H9 (cell line): Measurements from ENCODE around the gene TTC21B. TPM values are rescaled to one million over a fixed set of nuclear protein-coding genes. Genes with fewer than 3 reads are reported as not detected.
A peak's percentile ranks its signal among the peaks of the same experiment; 100 is the strongest.

ENCODE experiments used
- DNase-seq: peaks from one replicate; pipeline ENCODE4 v3.0.0-alpha.2; 2017
- H2AFZ ChIP-seq: one replicate; pipeline ENCODE4 v1.6.1; 2013; ENCODE audit warnings: mild to moderate bottlenecking, low read length, control low read depth, moderate library complexity
- H2AK5ac ChIP-seq: 2 replicates; pipeline ENCODE4 v1.6.1; 2013; ENCODE audit warnings: low read length, control low read depth, mixed read lengths; ENCODE audit not compliant: insufficient read length
- H2BK120ac ChIP-seq: one replicate; pipeline ENCODE4 v1.6.1; 2013; ENCODE audit warnings: low read depth, mild to moderate bottlenecking, low read length, control low read depth, inconsistent platforms; ENCODE audit not compliant: poor library complexity, severe bottlenecking
- H2BK12ac ChIP-seq: 2 replicates; pipeline ENCODE4 v1.6.1; 2013; ENCODE audit warnings: low read length, control low read depth, mixed read lengths, low read depth; ENCODE audit not compliant: insufficient read length
- H2BK15ac ChIP-seq: 2 replicates; pipeline ENCODE4 v1.6.1; 2013; ENCODE audit warnings: low read depth, low read length, control low read depth
- H2BK20ac ChIP-seq: one replicate; pipeline ENCODE4 v1.6.1; 2013; ENCODE audit warnings: low read depth, mild to moderate bottlenecking, low read length, control low read depth, inconsistent platforms; ENCODE audit not compliant: poor library complexity, severe bottlenecking
- H2BK5ac ChIP-seq: 2 replicates; pipeline ENCODE4 v1.6.1; 2013; ENCODE audit warnings: low read length, control low read depth, mixed read lengths; ENCODE audit not compliant: insufficient read length
- H3K14ac ChIP-seq: 2 replicates; pipeline ENCODE4 v1.6.1; 2013; ENCODE audit warnings: low read length, control low read depth; ENCODE audit not compliant: insufficient read depth
- H3K18ac ChIP-seq: 2 replicates; pipeline ENCODE4 v1.6.1; 2013; ENCODE audit warnings: low read depth, mild to moderate bottlenecking, mixed read lengths, low read length, control low read depth; ENCODE audit not compliant: insufficient read length
- H3K23ac ChIP-seq: 2 replicates; pipeline ENCODE4 v1.6.1; 2013; ENCODE audit warnings: low read length, control low read depth, mixed read lengths, low read depth; ENCODE audit not compliant: insufficient read length
- H3K23me2 ChIP-seq: 2 replicates; pipeline ENCODE4 v1.6.1; 2013; ENCODE audit warnings: low read depth, mild to moderate bottlenecking, mixed read lengths, low read length, control low read depth; ENCODE audit not compliant: insufficient read length, poor library complexity, severe bottlenecking
- H3K27ac ChIP-seq: 2 replicates; pipeline ENCODE4 v1.5.1; 2013; ENCODE audit warnings: low read length, control low read depth, mixed read lengths, low read depth; ENCODE audit not compliant: insufficient read length
- H3K27me3 ChIP-seq: 2 replicates; pipeline ENCODE4 v1.6.1; 2013; ENCODE audit warnings: low read length, control low read depth, inconsistent platforms; ENCODE audit not compliant: insufficient read depth
- H3K4ac ChIP-seq: 2 replicates; pipeline ENCODE4 v1.6.1; 2013; ENCODE audit warnings: low read depth, mild to moderate bottlenecking, control low read depth, inconsistent platforms, low read length, moderate library complexity
- H3K4me1 ChIP-seq: 2 replicates; pipeline ENCODE4 v1.6.1; 2013; ENCODE audit warnings: low read length, control low read depth, inconsistent platforms; ENCODE audit not compliant: insufficient read depth
- H3K4me2 ChIP-seq: 2 replicates; pipeline ENCODE4 v1.6.1; 2013; ENCODE audit warnings: low read length, control low read depth, mixed read lengths; ENCODE audit not compliant: insufficient read length, insufficient read depth
- H3K56ac ChIP-seq: 2 replicates; pipeline ENCODE4 v1.6.1; 2013; ENCODE audit warnings: low read depth, mild to moderate bottlenecking, mixed read lengths, low read length, control low read depth; ENCODE audit not compliant: insufficient read length
- H3K79me1 ChIP-seq: 2 replicates; pipeline ENCODE4 v1.6.1; 2013; ENCODE audit warnings: low read depth, mild to moderate bottlenecking, moderate library complexity, low read length, control low read depth, inconsistent platforms; ENCODE audit not compliant: insufficient read depth, poor library complexity, severe bottlenecking
- H3K79me2 ChIP-seq: 2 replicates; pipeline ENCODE4 v1.6.1; 2013; ENCODE audit warnings: low read length, control low read depth, inconsistent platforms; ENCODE audit not compliant: insufficient read depth
- H3K9ac ChIP-seq: 2 replicates; pipeline ENCODE4 v1.6.1; 2013; ENCODE audit warnings: low read length, control low read depth, mixed read lengths; ENCODE audit not compliant: insufficient read length; ENCODE audit errors: extremely low read depth
- H3K9me3 ChIP-seq: one replicate; pipeline ENCODE4 v1.6.1; 2013; ENCODE audit warnings: low read depth, low read length, inconsistent platforms; ENCODE audit not compliant: control insufficient read depth
- H3T11ph ChIP-seq: one replicate; pipeline ENCODE4 v1.6.1; 2013; ENCODE audit warnings: mild to moderate bottlenecking, low read length, control low read depth, inconsistent platforms
- H4K20me1 ChIP-seq: one replicate; pipeline ENCODE4 v1.6.1; 2013; ENCODE audit not compliant: control insufficient read depth, insufficient read length, insufficient read depth
- H4K5ac ChIP-seq: 2 replicates; pipeline ENCODE4 v1.6.1; 2013; ENCODE audit warnings: low read depth, mild to moderate bottlenecking, mixed read lengths, low read length, control low read depth; ENCODE audit not compliant: insufficient read length
- H4K8ac ChIP-seq: replicated peaks from 2 replicates; pipeline ENCODE4 v1.6.1; 2013; ENCODE audit warnings: low read length, control low read depth, mixed read lengths, low read depth; ENCODE audit not compliant: insufficient read length
- H4K91ac ChIP-seq: 2 replicates; pipeline ENCODE4 v1.6.1; 2013; ENCODE audit warnings: low read depth, mild to moderate bottlenecking, moderate library complexity, mixed read lengths, low read length, control low read depth; ENCODE audit not compliant: insufficient read length
- H3K27ac Mint-ChIP-seq, 3 experiments: 2 replicates in 2 of 3; 3 replicates in 1 of 3; pipeline ENCODE4 v1.8.0; 2020 to 2021; ENCODE audit warnings: mixed read lengths in 3 of 3, mild to moderate bottlenecking in 1 of 3, moderate library complexity in 1 of 3
- H3K27me3 Mint-ChIP-seq: 2 replicates; pipeline ENCODE4 v1.8.0; 2021; ENCODE audit warnings: low read depth, mild to moderate bottlenecking, moderate library complexity, mixed read lengths
- H3K36me3 Mint-ChIP-seq, 3 experiments: 2 replicates in 2 of 3; 3 replicates in 1 of 3; pipeline ENCODE4 v1.8.0; 2020 to 2021; ENCODE audit warnings: low read depth in 3 of 3, mixed read lengths in 3 of 3; ENCODE audit not compliant: insufficient read depth in 1 of 3
- H3K4me1 Mint-ChIP-seq, 2 experiments: 2 replicates each; pipeline ENCODE4 v1.8.0; 2020; ENCODE audit warnings: mixed read lengths in 2 of 2
- H3K4me3 Mint-ChIP-seq, 2 experiments: 2 replicates in 1 of 2; 3 replicates in 1 of 2; pipeline ENCODE4 v1.8.0; 2020 to 2021; ENCODE audit warnings: mild to moderate bottlenecking in 2 of 2, mixed read lengths in 2 of 2, moderate library complexity in 1 of 2
- H3K9me3 Mint-ChIP-seq, 2 experiments: 2 replicates in 1 of 2; 3 replicates in 1 of 2; pipeline ENCODE4 v1.8.0; 2020; ENCODE audit warnings: mild to moderate bottlenecking in 2 of 2, mixed read lengths in 2 of 2, moderate library complexity in 1 of 2
- WGBS: extraction: QIAGEN DNeasy Blood & Tissue Kit; methylation state at CpG from one replicate; pipeline ENCODE4 v1.1.7; 2013; ENCODE audit warnings: missing lambda C conversion rate, low lambda C conversion rate, mixed read lengths; ENCODE audit not compliant: insufficient read length; ENCODE audit errors: extremely low coverage; 5-methylcytosine and 5-hydroxymethylcytosine counted together
- total RNA-seq: library from RNA; stranded (reverse); gene quantifications from 2 replicates; pipeline ENCODE4 v1.2.1, GENCODE V29; 2021
- TF ChIP-seq, protein P1 (sequence below): fragments of 200-600 bp; sonication (generic); conservative IDR thresholded peaks from 3 replicates; pipeline ENCODE4 v1.8.0; 2021; ENCODE audit warnings: antibody characterized with exemption, mild to moderate bottlenecking

Gene TTC21B
- total RNA-seq, 1 experiment from 2014 or later: 16.6 TPM

DNA sequence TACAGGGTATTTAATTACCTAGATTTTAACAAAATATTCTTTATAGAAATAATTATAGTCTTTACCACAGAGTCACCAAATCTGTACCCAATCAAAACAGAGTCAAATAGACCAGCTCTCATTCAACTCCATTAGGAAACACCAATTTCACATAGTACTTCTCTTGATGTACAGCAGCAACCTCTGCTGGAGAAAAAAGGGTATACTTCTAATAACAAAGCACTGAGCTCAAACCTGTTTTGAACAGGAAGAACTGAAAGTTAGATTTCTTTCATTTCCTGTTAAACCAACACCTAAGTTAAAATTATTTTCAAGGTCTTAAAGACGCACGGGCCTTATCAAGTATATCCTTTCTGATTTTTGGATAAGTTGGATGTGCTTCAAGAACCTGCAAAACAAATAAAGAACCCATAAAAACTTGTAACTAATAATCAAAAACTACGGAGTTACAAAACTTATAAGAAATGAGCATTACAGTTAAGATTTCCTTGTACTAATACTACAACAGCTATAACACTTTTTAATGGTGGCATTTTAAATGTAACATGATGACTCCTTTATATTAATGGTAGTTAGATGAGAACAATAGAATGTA is 79.0 kb downstream of the TTC21B start:
- H3K4me2 ChIP-seq: no peak overlapping the region
- H3K9ac ChIP-seq: no peak overlapping the region
- H2BK5ac ChIP-seq: no peak overlapping the region
- no peaks in the 10 kb centered on the region for H3K27me3 Mint-ChIP-seq
- no peak overlapping the region for H3K14ac ChIP-seq
- no peak overlapping the region for H2AK5ac ChIP-seq
- no peak overlapping the region for H3K27ac ChIP-seq
- H2AFZ ChIP-seq: no peak overlapping the region
- H3K9me3 ChIP-seq: no peaks in the 10 kb centered on the region
- no peak overlapping the region for H4K8ac ChIP-seq
- no peak overlapping the region for H4K91ac ChIP-seq
- no peak overlapping the region for H2BK15ac ChIP-seq
- H3K79me2 ChIP-seq: no peaks in the 10 kb centered on the region
- H4K20me1 ChIP-seq: no peaks in the 10 kb centered on the region
- peaks cover 3 to 6% of the 10 kb centered on the region in 2 experiments; a peak in 1 of 4 replicates for H3K4me1 Mint-ChIP-seq
- H3K27ac Mint-ChIP-seq: no peak overlapping the region
- no peak overlapping the region for H3K4ac ChIP-seq
- TF ChIP-seq, protein P1, sequence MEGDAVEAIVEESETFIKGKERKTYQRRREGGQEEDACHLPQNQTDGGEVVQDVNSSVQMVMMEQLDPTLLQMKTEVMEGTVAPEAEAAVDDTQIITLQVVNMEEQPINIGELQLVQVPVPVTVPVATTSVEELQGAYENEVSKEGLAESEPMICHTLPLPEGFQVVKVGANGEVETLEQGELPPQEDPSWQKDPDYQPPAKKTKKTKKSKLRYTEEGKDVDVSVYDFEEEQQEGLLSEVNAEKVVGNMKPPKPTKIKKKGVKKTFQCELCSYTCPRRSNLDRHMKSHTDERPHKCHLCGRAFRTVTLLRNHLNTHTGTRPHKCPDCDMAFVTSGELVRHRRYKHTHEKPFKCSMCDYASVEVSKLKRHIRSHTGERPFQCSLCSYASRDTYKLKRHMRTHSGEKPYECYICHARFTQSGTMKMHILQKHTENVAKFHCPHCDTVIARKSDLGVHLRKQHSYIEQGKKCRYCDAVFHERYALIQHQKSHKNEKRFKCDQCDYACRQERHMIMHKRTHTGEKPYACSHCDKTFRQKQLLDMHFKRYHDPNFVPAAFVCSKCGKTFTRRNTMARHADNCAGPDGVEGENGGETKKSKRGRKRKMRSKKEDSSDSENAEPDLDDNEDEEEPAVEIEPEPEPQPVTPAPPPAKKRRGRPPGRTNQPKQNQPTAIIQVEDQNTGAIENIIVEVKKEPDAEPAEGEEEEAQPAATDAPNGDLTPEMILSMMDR: peak; percentile 86
- no peak overlapping the region for H3K4me3 Mint-ChIP-seq
- WGBS: no CpG with 5 or more reads among the region's 3 CpGs
- no peak overlapping the region for H3K56ac ChIP-seq
- H4K5ac ChIP-seq: no peak overlapping the region
- no peak overlapping the region for H2BK20ac ChIP-seq
- peaks cover 6 to 9% (median 6%) of the 10 kb centered on the region in 3 experiments; a peak in 6 of 7 replicates for H3K36me3 Mint-ChIP-seq
- no peak overlapping the region for H2BK12ac ChIP-seq
- H3K18ac ChIP-seq: no peak overlapping the region
- no peaks in the 10 kb centered on the region for H3K27me3 ChIP-seq
- no peak for DNase-seq
- no peaks in the 10 kb centered on the region for H3K4me1 ChIP-seq
- H3K9me3 Mint-ChIP-seq: no peaks in the 10 kb centered on the region
- H3K79me1 ChIP-seq: no peaks in the 10 kb centered on the region
- no peak overlapping the region for H3K23ac ChIP-seq
- no peak overlapping the region for H2BK120ac ChIP-seq
- no peak overlapping the region for H3T11ph ChIP-seq
- H3K23me2 ChIP-seq: no peaks in the 10 kb centered on the region
